ENCODE measurements around the gene INTS6L.
"Not testable (repeated sequence)": the region's sequence is repeated elsewhere in the genome, so short reads cannot be mapped to it uniquely, and the experiment has no call there.

The INTS6L gene

DNA sequence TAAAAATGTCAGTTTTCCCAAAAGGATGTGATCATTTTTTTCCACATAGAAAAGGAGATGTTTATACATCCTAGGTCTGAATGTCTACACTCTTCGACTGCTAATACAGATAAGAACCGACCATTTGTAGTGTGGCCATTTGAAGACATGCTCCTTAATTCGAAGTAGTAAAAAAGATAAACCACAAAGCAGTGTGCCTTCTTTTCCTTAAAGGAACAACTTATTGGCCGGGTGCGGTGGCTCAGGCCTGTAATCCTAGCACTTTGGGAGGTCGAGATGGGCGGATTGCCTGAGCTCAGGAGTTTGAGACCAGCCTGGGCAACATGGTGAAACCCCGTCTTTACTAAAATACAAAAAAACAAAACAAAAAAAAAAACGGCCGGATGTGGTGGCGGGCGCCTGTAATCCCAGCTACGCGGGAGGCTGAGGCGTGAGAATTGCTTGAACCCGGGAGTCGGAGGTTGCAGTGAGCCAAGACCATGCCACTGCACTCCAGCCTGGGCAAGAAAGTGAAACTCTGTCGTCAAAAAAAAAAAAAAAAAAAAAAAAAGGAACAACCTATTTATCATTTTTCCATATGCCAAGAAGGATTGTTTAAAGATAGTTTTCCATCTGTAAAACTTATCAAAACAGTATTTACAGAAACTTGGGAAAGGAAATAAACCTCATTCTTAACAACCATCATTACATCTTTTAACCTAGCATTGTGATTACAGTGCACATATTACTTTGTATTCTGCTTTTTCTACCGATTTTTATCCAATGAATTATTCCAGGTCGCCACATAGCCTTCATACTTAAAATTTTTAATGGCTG, 2.6 kb downstream of the INTS6L start:
- DNase-seq (ENCODE audit: low spot score) = no peak

DNA sequence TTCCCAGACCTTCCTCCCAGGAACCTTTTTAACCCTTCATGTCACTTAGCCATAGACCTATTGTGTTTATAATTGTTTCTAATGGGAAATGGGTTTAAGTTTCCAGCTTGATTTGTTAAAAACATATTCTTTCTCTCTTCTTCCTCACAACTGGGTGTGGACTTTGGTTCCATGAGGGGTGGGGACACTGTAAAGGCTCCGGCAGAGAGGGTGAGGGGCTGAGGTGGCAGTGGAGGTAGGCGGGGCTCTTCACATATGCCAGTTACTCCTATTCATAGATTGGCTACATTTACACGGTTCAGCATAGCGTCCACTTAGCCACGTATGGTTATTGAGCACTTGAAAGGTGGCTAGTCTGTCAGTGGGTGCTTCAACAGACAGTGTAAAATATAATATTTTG, 7.8 kb downstream of the INTS6L start:
- no peak for DNase-seq (ENCODE audit: low spot score)

DNA sequence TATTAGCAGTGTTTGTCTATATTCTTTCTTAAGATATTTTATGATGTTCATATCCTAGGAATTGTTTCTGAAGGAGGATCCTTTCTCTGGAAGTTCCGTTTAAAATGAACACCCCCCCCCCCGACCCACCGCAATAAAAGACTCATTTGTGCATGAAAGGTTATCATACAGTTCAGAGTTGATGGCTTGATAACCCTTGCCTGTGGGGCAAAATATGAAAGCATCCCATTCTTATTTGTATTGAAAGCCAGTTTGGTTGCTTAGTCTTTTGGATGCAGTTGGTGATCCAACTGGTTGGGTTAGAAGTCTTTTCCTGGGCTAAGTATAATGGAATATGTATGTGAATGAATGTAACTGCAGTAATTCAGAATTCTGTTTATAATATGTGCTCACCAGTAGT, 8.3 kb downstream of the INTS6L start:
- DNase-seq (ENCODE audit: low spot score) = no peak

DNA sequence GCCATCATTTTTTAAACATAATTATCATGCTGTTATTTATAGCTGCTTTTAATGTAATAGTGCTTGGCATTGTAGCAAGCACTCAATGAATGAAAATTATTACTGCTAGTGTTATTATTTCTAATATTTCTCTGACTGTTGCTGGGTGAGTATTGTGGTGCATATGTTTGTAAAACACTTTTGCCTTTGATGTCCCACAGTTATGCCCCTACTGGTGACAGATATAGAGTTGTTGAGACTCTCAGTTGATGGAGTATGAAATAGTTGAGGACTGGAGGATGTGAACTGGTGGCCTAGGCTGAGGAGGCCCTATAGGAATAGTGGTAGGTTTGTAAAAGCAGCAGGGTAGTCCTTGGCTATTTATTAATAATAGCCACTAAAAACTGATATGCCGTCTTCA, 9.6 kb downstream of the INTS6L start:
- DNase-seq (ENCODE audit: low spot score) = no peak

DNA sequence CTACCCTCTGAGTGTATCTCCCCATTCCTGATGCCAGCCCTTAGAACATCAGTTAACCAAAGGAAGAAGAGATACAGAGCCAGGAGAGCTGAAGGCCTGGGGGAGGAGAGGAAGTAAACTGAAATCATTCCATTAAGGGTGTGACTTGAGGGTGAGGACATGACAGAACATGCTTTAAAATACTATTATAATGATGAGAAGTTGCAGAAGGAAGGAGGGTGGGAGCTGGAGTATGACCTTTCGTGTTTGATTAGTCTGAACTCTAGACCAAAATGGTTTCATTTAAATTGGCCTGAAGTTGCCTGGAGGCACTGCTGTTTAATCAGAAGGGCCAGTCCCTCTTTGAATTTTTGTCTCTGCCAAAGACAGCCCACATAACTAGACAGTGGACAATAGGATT, 11.4 kb downstream of the INTS6L start:
- no peak for DNase-seq (ENCODE audit: low spot score)

DNA sequence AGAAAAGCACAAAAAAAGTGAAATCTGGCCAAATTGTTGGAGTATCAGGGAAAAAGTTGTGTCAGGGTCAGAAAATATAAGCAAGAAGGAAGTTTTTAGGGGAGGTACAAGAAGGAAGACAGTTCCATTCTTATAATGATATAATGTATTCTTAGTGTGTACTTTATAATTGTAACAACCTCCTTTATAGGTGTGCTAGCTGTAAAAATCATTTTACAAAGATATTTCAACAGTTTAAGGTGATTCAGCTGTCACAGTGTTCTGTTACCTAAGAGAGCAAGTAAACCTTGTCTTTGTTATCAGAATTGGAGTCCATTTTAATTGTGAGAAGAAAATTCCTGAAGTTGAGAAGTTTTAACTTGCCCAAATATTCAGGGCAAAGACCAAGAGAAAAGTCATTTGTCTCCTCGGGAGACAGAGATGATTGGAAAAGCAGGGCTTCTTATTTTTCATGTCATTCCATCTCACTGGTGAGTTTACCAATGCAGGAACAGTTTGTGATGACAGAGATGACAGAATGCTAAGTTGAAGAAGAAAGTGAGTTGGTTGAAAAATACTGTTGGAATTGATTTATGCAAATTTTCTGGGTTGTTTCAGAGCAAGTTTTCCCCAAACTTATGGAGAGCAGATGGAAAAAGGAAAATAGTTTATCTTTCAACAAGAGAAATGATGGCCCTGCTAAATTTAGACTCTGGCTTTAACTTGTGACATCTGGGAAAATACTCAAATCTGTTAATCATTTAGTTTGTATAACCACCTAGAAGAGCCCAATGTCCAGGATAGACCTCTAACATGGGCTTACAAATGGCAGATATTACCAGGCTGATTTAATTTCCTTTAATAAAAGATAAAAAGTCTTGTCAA, 14.8 kb downstream of the INTS6L start:
- DNase-seq (ENCODE audit: low spot score) = no peak

DNA sequence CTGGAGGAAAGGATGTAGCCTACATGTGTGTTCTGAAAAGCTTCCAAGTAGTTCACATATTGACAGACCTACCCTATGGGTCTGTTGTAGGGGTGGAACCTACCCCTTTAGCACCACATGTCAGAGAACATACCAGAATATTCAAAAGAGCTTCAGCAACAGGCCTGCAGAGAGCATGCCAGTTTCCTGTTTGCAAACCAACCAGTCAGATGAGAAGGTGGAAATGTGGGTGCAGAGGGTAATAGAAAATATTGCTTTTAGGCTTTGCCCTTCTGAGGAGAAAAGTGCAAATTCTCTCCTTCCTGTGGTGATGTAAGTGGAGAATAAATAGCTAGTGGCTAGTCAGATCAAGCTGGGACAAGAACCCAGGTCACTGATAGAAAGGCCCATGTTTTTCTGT, 16.4 kb downstream of the INTS6L start:
- DNase-seq (ENCODE audit: low spot score) = no peak

DNA sequence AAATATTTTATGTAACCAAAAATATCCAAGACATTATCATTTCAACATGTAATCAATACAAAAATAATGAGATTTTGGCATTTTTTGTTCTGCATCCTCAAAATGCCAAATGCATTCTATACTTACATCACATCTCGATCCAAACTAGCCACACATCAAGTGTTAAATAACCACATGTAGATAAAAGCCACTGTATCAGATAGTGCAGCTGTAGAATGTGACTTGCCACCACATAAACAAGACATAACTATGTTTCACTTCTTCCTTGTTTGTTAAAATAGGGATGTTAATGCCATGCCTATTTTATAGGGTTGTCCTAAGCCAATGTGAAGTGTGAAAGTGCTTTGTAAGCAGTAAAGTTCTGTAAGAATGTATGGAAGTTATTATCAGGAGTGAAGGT, 20.9 kb downstream of the INTS6L start:
- no peak for DNase-seq (ENCODE audit: low spot score)

DNA sequence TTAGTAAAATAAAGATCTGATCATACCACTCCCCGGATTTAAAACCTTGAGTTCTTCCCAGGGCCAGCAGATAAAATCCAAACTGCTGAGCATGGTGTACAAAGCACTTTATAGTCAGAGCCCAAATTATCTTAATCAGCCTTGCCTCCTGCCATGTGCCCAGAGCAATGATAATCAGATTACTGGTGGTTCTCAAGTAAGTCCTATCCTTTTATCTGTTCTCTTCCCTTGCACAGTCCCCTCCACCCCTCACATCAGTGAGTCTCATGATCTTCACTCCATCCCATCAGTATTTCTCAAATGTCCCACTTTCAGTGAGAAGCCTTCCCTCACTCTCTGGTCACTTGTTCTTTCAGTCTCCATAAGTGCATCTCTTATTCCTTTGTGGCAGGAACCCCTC, 22.7 kb downstream of the INTS6L start:
- DNase-seq (ENCODE audit: low spot score) = peak; percentile 14

DNA sequence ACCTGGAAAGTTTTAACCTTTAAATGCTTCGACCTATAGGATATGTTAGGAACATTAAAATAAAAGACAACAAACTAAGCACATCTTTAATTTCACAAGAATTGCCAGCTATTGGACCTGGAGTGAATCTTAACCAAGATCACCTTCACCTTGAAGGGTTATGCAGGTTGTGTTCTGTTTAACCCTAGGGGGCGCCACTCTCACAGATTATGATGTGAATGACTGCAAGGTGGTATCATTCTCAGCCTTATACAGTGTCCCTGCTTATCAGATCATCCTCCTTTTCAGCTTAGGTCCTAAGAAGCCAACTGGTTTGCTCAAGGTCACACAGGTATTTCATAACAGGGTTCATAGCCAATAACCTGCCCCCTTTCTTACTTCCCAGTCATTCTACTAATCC, 23.5 kb downstream of the INTS6L start:
- DNase-seq (ENCODE audit: low spot score) = no peak

DNA sequence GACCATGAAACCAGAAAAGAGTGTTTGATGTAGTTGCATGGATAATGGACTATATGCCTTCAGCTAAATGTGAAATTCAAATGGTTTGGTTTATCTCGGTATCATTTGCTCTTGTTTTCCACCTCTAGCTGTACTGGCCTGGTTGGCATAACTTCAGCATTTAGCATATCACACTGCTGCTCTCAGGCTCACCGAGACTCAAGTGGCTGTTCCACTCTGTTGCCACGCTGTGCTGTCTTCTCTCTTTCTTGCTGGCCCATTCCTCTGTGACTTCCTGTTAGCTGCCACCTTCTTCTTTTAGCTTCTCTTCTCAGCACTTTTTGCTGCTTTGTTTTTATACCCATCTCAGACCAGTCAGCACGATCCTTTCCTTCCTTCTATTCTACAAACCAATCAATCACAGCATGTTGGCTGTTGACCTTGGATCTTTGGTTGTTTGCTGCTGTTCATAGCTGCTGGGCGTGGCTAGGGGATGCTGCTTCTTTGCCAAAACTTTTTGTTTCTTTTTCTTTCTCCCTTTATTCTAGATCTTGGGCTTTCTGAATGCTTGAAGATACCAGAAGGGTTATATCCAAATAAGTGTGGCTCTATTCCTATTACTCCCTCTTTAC, 24.0 kb downstream of the INTS6L start:
- DNase-seq (ENCODE audit: low spot score) = no peak

DNA sequence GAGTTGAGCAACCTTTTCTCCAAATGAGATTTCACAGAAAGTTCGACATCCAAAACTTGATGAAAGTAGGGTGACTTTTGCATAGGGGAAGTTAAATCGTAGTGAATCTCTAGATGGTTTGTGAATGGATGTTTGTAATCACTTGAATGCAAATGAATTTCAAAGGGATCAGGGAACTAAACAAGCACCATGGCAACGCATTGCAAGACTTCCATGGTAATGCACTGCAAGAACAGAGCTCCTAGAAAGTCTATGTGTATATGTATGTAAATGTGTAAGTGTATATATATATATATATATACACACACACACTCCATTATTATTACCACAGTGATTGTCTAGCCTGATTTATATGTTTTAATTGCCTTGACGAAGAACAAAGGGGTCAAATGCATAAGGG, 27.3 kb downstream of the INTS6L start:
- no peak for DNase-seq (ENCODE audit: low spot score)

DNA sequence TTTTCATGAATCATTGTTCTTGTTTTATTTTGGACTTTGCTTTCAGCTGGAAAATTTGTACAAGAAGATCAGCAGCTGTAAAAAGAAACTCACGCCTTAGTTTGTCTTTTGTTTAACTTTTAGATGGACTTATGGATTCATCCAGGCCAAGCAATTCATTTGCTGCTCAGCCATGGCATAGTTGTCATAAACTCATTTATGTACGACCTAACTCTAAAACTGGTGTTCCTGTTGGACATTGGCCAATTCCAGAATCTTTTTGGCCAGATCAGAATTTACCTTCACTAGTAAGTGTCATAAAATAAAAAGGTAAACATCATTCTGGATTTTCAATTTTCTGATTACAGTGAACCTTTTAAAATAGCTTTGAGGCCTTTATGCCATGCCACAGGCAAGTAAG, 29.1 kb downstream of the INTS6L start:
- DNase-seq (ENCODE audit: low spot score) = no peak

DNA sequence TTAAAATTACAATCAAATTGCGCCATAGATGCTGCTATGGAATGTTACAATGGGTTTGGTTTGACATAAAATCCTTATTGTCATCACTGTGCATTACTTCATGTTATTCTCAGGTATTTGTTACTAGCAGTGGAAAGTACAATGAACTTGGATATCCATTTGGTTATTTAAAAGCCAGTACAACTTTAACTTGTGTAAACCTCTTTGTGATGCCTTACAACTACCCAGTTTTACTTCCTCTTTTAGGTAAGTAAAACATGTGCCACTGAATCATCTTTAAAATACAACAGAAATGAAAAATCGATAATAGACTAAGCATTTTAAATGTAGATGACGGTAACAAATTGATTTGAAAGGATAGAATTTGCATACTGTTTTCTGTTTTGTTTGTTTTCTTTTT, 35.6 kb downstream of the INTS6L start:
- no peak for DNase-seq (ENCODE audit: low spot score)

DNA sequence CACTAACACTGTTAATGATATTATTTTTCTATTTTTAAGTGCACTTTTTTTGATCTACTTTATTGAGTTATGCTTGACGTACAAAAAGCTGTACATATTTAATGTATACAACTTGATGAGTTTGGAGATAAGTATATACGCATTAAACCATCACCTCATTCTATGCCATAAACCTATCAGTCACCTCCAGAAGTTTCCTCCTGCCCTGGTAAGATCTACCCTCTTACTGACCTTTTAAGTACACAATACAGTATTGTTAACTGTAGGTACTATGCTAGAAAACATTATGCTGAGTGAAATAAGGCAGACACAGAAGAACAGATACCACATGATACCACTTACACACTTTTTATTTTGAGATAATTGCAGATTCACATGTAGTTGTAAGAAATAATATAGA, 36.9 kb downstream of the INTS6L start:
- no peak for DNase-seq (ENCODE audit: low spot score)

DNA sequence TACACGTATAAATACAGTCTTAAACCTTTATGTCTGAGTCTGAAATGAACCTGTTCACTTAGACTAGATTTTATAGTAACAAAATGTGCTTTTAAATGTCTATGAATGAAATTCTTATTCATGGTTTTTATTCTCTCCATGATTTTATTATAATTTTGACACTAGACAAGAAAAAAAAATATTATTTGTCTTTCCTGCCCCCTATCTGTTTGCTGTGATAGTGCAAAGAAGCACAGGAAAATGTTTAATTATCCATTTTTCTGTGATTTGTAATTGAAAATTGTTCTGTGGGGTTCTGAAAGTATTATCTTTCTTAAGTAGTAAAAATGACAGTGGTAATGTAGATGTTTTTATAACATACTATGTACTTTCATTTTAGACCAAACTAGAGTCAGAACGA, 52.0 kb downstream of the INTS6L start:
- DNase-seq (ENCODE audit: low spot score) = no peak

DNA sequence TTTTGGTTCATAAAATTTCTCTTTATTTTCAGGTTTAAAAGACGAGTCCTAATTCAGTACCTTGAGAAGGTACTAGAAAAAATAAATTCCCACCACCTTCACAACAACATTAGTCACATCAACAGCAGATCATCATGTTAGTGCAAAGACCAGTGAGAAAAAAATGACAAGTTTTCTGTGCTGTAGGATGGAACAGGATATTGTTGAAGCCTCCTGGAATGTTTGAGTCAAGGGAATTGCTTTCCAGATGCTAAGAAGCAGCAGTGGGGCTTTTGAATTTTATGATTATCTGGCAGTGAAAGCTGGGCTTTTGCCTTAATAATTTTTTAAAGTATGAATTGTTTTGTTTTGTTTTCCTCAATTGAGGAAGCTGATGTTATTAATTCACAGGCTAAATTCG, 61.0 kb downstream of the INTS6L start:
- no peak for DNase-seq (ENCODE audit: low spot score)

DNA sequence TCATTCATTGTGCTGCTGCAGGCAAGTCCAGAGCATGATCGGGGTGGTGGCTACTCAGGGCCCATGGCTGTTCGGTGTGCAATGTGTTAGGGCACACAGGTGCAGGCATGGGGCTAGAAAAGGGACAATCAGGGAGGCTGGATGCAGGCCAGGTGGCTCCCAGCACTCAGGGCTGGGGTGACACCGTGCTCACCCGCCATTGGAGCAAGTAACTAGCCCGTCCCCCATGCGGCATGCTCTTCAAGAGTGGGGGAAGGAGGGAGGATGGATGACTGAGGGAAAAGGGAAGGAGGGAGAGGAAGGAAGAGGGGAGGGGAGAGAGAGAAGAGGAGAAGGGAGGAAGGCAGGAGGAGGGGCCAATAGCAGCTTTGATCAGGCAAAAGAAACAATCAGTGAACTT, 64.7 kb downstream of the INTS6L start:
- no peak for DNase-seq (ENCODE audit: low spot score)

DNA sequence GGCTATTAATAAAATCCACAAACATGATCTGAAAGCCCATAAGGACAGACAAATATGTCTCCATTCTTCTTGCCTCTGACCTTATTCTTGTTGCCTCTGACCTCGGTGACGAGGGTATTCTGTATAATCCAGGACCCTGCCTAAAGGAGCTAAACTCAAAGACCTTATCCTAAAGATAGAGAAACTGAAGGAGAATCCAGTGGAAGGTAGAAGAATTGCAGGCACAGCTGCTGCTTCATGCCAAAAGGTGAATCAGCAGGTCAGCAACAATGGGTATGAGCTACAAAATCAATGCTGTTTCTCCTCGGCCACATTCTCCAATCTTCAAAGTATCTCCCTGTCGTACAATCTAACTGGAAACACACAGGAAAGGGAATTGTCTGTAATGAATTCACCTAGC, 71.4 kb downstream of the INTS6L start:
- DNase-seq (ENCODE audit: low spot score) = no peak

DNA sequence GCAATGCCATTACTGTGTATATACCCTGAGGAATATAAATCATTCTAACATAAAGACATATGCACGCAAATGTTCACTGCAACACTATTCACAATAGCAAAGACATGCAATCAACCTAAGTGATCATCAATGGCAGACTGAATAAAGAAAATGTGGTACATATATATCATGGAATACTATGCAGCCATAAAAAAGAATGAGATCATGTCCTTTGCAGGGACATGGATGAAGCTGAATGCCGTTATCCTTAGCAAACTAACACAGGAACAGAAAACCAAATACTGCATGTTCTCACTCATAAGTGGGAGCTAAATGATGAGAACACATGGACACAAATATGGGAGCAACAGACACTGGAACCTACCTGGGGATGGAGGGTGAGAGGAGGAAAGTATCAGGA, 73.6 kb downstream of the INTS6L start:
- not testable (repeated sequence) for DNase-seq (ENCODE audit: low spot score)

DNA sequence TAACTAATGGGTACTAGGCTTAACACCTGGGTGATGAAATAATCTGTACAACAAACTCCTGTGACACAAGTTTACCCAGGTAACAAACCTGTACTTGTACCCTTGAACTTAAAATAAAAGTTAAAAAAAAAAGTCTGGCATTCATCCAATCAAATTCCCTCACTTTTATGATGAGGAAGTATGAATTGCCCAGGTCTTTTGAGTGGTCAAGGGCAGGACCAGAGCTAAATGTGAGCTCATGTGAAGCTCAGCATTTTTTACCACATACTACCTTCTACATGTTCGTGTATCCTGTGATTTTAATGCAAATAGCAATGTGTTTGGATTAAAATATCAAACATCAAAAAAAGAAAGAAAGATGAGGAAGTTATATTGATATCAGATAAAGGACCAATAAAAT, 74.0 kb downstream of the INTS6L start:
- DNase-seq (ENCODE audit: low spot score) = not testable (repeated sequence)

DNA sequence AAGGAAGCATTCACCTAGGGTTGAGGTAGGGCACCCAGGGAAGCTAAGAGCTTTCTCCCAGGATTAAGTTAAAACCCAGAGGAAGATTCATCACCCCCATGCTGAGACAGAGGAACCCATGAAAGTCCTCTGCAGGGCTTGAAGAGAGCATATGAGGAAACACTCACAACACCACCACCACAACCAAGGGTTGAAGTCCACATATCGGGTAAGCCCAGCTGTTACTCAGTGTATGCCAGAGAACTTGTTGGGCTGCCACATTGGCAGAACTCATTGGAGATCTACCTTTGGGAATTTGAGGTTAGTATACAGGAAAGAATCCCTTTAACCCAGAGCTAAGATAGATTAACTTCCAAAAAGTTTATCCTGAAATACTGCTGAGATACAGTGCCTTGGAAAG, 75.1 kb downstream of the INTS6L start:
- no peak for DNase-seq (ENCODE audit: low spot score)

DNA sequence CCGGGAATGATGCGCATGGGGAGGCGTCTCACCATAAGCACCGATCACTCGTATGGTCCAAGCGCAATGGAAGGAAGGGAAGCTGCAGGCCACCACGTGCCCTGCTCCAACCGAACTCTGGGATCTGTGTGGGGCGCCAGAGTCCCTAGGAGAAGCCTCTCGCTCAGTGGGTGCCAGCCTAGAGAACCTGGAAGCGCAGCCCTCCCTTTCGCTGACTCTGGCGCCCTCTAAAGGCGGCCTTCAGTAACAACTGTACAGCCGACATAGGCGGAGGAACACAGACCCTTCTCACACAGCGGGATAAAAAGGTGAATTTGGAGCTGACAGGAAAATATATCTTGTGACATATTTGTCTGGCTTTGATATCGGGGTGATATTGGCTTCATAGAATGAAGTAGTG, 76.0 kb downstream of the INTS6L start:
- peak; percentile 61 for DNase-seq (ENCODE audit: low spot score)

Measured in SK-N-DZ (cell line).